NOMO-1 treated with DMSO at 0.1 percent for 48 hours (cell line): Measurements from ENCODE around the gene EDRF1.
"Not testable (repeated sequence)": the region's sequence is repeated elsewhere in the genome, so short reads cannot be mapped to it uniquely, and the experiment has no call there.

Experiments used
- DNase-seq: peaks from one replicate; lab custom pipeline; 2025; ENCODE audit not compliant: unreplicated experiment; lab: John Stamatoyannopoulos, UW

EDRF1 gene

DNA sequence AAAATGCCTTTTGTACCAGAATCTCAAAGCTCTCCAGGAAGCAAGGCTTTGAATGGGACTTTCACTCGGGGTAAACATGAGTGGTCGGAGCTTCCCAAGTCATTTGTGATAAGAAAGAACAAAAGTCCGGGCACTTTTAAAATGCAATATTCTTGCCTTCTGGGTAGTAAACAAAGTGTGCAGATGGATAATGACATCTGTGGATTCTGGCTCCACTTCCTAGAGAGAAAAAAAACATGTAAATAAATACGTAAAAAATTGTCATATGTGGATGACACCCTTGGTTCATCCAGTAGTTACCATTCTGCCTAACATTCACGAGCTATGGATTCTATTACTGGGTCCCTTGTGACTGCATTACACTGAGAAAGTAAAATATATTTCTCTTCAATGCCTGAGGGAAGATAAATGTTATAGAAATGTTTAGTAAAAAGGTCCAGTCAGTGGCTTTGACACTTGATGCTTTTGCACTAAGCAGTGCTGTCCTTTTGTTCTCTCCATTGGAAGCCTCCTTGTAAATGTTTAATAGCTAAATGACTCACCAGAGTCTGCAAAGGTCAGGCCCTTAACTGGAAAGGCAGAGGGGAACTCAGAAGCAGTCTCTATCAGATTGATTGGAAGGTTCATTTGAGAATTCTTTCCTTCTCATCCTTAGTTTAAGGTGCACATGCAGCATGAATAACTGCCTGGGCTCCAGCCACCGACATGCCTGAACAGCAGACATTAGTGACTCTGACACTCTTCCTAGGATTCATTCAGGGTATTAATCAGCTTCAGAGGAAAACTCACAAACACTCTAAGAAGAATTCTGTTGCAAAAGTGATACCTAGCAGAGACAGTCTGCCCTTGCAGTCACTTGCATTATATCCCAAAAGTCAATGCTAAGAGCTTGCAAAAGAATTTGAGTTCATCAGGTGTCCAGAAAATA is 11.7 kb upstream of the EDRF1 start:
- DNase-seq = no peak

DNA sequence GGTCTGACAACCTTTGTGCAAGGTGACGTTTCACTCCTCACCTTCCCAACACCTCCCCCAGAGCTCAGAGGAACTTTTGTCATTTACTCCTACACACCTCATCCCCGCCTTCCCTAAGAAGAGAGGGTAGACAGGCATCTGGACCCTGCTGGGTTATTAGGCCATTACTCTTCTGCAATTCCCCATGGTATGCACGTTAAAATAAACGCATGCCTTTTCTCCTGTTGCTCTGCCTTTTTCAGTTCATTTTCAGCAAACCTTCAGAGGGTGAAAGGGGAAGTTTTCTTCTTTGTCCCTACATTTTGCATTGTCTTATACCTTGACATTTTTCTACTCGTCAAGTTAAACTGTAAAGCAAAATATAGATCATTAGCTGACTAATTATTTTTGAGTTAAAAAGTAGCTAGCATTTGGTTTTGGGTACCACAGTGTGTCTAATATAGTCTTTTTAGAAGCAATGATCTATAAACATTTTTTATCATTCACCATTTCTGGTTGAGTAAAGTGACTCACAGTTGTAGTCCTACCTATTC is 10.5 kb upstream of the EDRF1 start:
- DNase-seq = no peak

GRCh38 chr10:125709553-125710474 is 9.7 kb upstream of the EDRF1 start:
- no peak for DNase-seq

DNA sequence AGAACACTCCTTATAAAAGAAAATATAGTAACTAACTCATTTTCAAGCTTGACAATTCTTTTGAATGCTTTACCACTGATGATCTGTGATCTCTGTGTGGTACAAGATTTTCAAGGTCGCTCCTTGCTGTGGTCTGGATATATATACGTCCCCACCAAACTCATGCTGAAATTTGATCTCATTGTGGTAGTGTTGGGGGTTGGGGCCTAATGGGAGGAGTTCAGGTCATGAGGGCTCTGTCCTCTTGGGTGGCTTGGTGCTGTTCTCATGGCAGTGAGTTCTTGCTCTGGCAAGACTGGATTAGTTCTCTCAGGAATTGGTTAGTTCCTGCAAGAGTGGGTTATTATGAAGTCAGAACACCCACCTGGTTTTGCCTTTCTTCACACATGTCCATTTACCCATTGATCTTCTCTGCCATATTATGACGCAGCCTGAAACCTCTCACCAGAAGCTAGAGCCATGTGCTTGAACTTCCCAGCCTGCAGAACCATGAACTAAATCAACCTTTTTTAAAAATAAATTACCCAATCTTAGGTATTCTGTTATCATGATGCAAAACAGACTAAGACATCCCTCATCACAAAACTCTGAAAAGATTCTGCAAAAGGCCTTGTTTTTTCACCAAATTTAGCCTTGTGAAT is 8.3 kb upstream of the EDRF1 start:
- DNase-seq = no peak

GRCh38 chr10:125714728-125715127 is 4.8 kb upstream of the EDRF1 start:
- DNase-seq = not testable (repeated sequence)

DNA sequence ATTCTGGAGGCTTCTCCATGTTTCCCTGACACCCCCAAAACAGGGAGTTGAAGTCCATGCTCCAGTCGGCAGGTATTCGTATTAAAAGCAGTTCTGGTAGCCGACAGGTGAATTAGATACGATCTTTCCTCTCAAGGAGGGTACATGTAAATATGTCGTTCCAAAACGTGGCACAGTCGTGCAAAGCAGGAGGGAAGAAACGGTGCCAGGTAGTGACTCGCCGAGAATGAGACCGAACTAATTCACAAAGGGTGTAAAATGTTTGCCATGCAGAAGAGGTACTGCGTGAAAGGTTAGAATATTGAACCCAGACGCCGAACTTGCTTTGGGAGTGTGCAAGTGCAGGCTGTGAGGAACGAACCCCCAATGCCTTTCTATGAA is 483 bp downstream of the EDRF1 start:
- peak; percentile 7 for DNase-seq

- no peak for DNase-seq
These were observed 1.5 kb downstream of the EDRF1 start for GRCh38 chr10:125721035-125721434.

- DNase-seq = no peak
These were observed 3.3 kb downstream of the EDRF1 start for GRCh38 chr10:125722811-125723210.

- no peak for DNase-seq
These were observed 7.4 kb downstream of the EDRF1 start for GRCh38 chr10:125726914-125727313.

DNA sequence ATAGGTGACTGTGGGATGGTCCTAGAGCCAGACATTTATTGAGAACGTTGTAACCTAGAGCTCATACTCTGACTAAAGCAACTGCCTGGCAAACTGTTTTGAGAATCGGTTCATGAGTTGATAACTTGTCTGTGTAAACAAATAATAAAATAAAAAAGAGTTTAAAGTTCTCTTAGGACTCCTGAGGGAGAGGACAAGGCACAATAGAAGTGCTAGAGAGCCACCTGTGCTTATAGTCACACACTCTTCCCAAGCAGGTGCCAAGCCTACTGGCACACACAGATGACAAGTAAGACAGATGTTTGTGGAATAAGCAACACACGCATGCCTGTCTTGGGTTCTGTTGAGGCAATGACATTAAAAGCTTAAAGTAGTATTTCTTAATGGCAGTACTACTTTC is 7.9 kb downstream of the EDRF1 start:
- no peak for DNase-seq

DNA sequence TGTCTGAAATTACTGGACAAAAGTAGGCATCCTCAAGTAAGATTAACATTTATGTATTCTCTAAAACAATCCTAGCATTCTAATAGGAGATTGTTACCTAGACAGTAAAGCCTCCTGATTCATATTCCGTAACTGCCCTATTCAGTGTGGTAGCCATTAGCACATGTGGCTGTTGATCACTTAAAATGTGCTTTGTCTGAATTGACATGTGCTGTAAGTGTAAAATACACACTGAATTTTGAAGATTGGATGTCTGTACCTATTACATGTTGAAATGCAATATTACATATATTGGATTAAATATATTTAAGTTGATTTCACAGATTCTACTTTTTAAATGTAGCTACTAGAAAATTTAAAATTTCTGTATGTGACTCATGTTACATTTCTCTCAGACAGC is 14.6 kb downstream of the EDRF1 start:
- DNase-seq = no peak

GRCh38 chr10:125734823-125735222 is 15.3 kb downstream of the EDRF1 start:
- DNase-seq = no peak

- no peak for DNase-seq
These were observed 18.7 kb downstream of the EDRF1 start for GRCh38 chr10:125738206-125738605.

- no peak for DNase-seq
These were observed 20.6 kb downstream of the EDRF1 start for GRCh38 chr10:125739994-125740679.

DNA sequence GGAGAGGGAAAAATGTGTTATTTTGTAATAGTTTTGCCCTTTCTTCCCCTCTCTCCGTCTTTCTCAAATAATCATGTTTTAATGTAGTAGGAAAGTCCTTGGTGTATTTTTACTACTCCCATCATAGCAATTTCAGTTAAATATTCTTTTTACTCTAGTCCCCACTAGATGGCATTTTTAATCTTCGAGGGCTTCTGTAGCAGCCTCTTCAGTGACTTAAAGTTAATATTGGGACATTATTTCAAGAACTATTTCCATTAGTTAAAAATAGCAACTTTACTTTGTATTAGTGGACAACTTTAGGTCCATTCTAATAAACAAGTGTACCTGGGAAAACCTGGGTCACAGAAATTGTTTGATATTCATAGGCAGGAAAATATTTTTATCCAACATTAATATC is 23.0 kb downstream of the EDRF1 start:
- DNase-seq = no peak

DNA sequence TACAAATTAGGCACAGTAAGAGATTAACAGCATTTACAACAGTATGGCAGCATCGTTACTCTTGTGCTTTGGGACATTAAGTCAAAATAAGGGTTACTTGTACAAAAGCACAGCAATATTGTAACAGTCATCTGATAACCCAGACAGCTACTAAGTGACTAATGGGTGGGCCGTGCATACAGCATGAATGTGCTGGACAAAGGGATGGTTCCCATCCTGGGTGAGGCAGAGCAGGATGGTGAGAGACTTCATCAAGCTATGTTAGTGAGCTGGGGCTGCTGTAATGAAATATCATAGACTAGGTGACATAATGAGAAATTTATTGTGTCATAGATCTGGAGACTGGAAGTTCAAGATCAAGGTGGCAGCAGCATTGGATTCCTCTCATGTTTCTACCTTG is 25.4 kb downstream of the EDRF1 start:
- DNase-seq = no peak

- DNase-seq = no peak
These were observed 27.9 kb downstream of the EDRF1 start for GRCh38 chr10:125747417-125747816.

- DNase-seq = no peak
These were observed 36.7 kb downstream of the EDRF1 start for GRCh38 chr10:125756196-125756595.

DNA sequence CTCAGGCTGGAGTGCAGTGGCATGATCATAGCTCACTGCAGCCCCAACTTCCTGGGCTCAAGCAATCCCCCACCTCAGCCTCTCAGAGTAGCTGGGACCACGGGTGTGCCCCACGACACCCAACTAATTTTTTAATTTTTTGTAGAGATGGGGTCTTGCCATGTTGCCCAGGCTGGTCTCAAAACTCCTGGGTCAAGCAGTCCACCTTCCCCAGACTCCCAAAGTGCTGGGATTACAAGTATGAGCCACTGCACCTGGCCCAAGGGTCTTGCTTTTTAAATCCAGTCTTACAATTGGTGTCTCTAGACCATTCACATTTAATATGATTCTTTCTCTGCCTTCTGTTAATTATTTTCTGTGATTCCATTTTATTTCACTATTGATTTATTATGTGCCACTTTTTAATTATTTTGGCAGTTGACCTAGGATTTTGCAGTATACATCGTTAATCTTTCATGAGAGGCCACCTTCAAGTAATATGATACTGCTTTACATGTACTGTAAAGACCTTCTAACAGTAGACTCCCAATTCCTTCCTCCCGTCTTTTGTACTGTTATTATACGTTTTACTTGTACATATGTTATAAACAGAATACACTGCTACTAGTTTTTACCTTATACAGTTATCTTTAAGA is 37.5 kb downstream of the EDRF1 start:
- no peak for DNase-seq

- no peak for DNase-seq
These were observed 38.2 kb downstream of the EDRF1 start for GRCh38 chr10:125757742-125758141.
